H9 (cell line): ENCODE measurements around the gene KCNIP4. TPM values are rescaled to one million over a fixed set of nuclear protein-coding genes. Genes with fewer than 3 reads are reported as not detected.

Source experiments
- DNase-seq: peaks from one replicate; pipeline ENCODE4 v3.0.0-alpha.2; 2017
- H2AFZ ChIP-seq: one replicate; pipeline ENCODE4 v1.6.1; 2013; ENCODE audit warnings: mild to moderate bottlenecking, low read length, control low read depth, moderate library complexity
- H2AK5ac ChIP-seq: 2 replicates; pipeline ENCODE4 v1.6.1; 2013; ENCODE audit warnings: low read length, control low read depth, mixed read lengths; ENCODE audit not compliant: insufficient read length
- H2BK120ac ChIP-seq: one replicate; pipeline ENCODE4 v1.6.1; 2013; ENCODE audit warnings: low read depth, mild to moderate bottlenecking, low read length, control low read depth, inconsistent platforms; ENCODE audit not compliant: poor library complexity, severe bottlenecking
- H2BK12ac ChIP-seq: 2 replicates; pipeline ENCODE4 v1.6.1; 2013; ENCODE audit warnings: low read length, control low read depth, mixed read lengths, low read depth; ENCODE audit not compliant: insufficient read length
- H2BK15ac ChIP-seq: 2 replicates; pipeline ENCODE4 v1.6.1; 2013; ENCODE audit warnings: low read depth, low read length, control low read depth
- H2BK20ac ChIP-seq: one replicate; pipeline ENCODE4 v1.6.1; 2013; ENCODE audit warnings: low read depth, mild to moderate bottlenecking, low read length, control low read depth, inconsistent platforms; ENCODE audit not compliant: poor library complexity, severe bottlenecking
- H2BK5ac ChIP-seq: 2 replicates; pipeline ENCODE4 v1.6.1; 2013; ENCODE audit warnings: low read length, control low read depth, mixed read lengths; ENCODE audit not compliant: insufficient read length
- H3K14ac ChIP-seq: 2 replicates; pipeline ENCODE4 v1.6.1; 2013; ENCODE audit warnings: low read length, control low read depth; ENCODE audit not compliant: insufficient read depth
- H3K18ac ChIP-seq: 2 replicates; pipeline ENCODE4 v1.6.1; 2013; ENCODE audit warnings: low read depth, mild to moderate bottlenecking, mixed read lengths, low read length, control low read depth; ENCODE audit not compliant: insufficient read length
- H3K23ac ChIP-seq: 2 replicates; pipeline ENCODE4 v1.6.1; 2013; ENCODE audit warnings: low read length, control low read depth, mixed read lengths, low read depth; ENCODE audit not compliant: insufficient read length
- H3K23me2 ChIP-seq: 2 replicates; pipeline ENCODE4 v1.6.1; 2013; ENCODE audit warnings: low read depth, mild to moderate bottlenecking, mixed read lengths, low read length, control low read depth; ENCODE audit not compliant: insufficient read length, poor library complexity, severe bottlenecking
- H3K27ac ChIP-seq: 2 replicates; pipeline ENCODE4 v1.5.1; 2013; ENCODE audit warnings: low read length, control low read depth, mixed read lengths, low read depth; ENCODE audit not compliant: insufficient read length
- H3K27me3 ChIP-seq: 2 replicates; pipeline ENCODE4 v1.6.1; 2013; ENCODE audit warnings: low read length, control low read depth, inconsistent platforms; ENCODE audit not compliant: insufficient read depth
- H3K4ac ChIP-seq: 2 replicates; pipeline ENCODE4 v1.6.1; 2013; ENCODE audit warnings: low read depth, mild to moderate bottlenecking, control low read depth, inconsistent platforms, low read length, moderate library complexity
- H3K4me1 ChIP-seq: 2 replicates; pipeline ENCODE4 v1.6.1; 2013; ENCODE audit warnings: low read length, control low read depth, inconsistent platforms; ENCODE audit not compliant: insufficient read depth
- H3K4me2 ChIP-seq: 2 replicates; pipeline ENCODE4 v1.6.1; 2013; ENCODE audit warnings: low read length, control low read depth, mixed read lengths; ENCODE audit not compliant: insufficient read length, insufficient read depth
- H3K56ac ChIP-seq: 2 replicates; pipeline ENCODE4 v1.6.1; 2013; ENCODE audit warnings: low read depth, mild to moderate bottlenecking, mixed read lengths, low read length, control low read depth; ENCODE audit not compliant: insufficient read length
- H3K79me1 ChIP-seq: 2 replicates; pipeline ENCODE4 v1.6.1; 2013; ENCODE audit warnings: low read depth, mild to moderate bottlenecking, moderate library complexity, low read length, control low read depth, inconsistent platforms; ENCODE audit not compliant: insufficient read depth, poor library complexity, severe bottlenecking
- H3K79me2 ChIP-seq: 2 replicates; pipeline ENCODE4 v1.6.1; 2013; ENCODE audit warnings: low read length, control low read depth, inconsistent platforms; ENCODE audit not compliant: insufficient read depth
- H3K9ac ChIP-seq: 2 replicates; pipeline ENCODE4 v1.6.1; 2013; ENCODE audit warnings: low read length, control low read depth, mixed read lengths; ENCODE audit not compliant: insufficient read length; ENCODE audit errors: extremely low read depth
- H3K9me3 ChIP-seq: one replicate; pipeline ENCODE4 v1.6.1; 2013; ENCODE audit warnings: low read depth, low read length, inconsistent platforms; ENCODE audit not compliant: control insufficient read depth
- H3T11ph ChIP-seq: one replicate; pipeline ENCODE4 v1.6.1; 2013; ENCODE audit warnings: mild to moderate bottlenecking, low read length, control low read depth, inconsistent platforms
- H4K20me1 ChIP-seq: one replicate; pipeline ENCODE4 v1.6.1; 2013; ENCODE audit not compliant: control insufficient read depth, insufficient read length, insufficient read depth
- H4K5ac ChIP-seq: 2 replicates; pipeline ENCODE4 v1.6.1; 2013; ENCODE audit warnings: low read depth, mild to moderate bottlenecking, mixed read lengths, low read length, control low read depth; ENCODE audit not compliant: insufficient read length
- H4K8ac ChIP-seq: replicated peaks from 2 replicates; pipeline ENCODE4 v1.6.1; 2013; ENCODE audit warnings: low read length, control low read depth, mixed read lengths, low read depth; ENCODE audit not compliant: insufficient read length
- H4K91ac ChIP-seq: 2 replicates; pipeline ENCODE4 v1.6.1; 2013; ENCODE audit warnings: low read depth, mild to moderate bottlenecking, moderate library complexity, mixed read lengths, low read length, control low read depth; ENCODE audit not compliant: insufficient read length
- H3K27ac Mint-ChIP-seq, 3 experiments: 2 replicates in 2 of 3; 3 replicates in 1 of 3; pipeline ENCODE4 v1.8.0; 2020 to 2021; ENCODE audit warnings: mixed read lengths in 3 of 3, mild to moderate bottlenecking in 1 of 3, moderate library complexity in 1 of 3
- H3K27me3 Mint-ChIP-seq: 2 replicates; pipeline ENCODE4 v1.8.0; 2021; ENCODE audit warnings: low read depth, mild to moderate bottlenecking, moderate library complexity, mixed read lengths
- H3K36me3 Mint-ChIP-seq, 3 experiments: 2 replicates in 2 of 3; 3 replicates in 1 of 3; pipeline ENCODE4 v1.8.0; 2020 to 2021; ENCODE audit warnings: low read depth in 3 of 3, mixed read lengths in 3 of 3; ENCODE audit not compliant: insufficient read depth in 1 of 3
- H3K4me1 Mint-ChIP-seq, 2 experiments: 2 replicates each; pipeline ENCODE4 v1.8.0; 2020; ENCODE audit warnings: mixed read lengths in 2 of 2
- H3K4me3 Mint-ChIP-seq, 2 experiments: 2 replicates in 1 of 2; 3 replicates in 1 of 2; pipeline ENCODE4 v1.8.0; 2020 to 2021; ENCODE audit warnings: mild to moderate bottlenecking in 2 of 2, mixed read lengths in 2 of 2, moderate library complexity in 1 of 2
- H3K9me3 Mint-ChIP-seq, 2 experiments: 2 replicates in 1 of 2; 3 replicates in 1 of 2; pipeline ENCODE4 v1.8.0; 2020; ENCODE audit warnings: mild to moderate bottlenecking in 2 of 2, mixed read lengths in 2 of 2, moderate library complexity in 1 of 2
- CTCF ChIP-seq: fragments of 200-600 bp; sonication (generic); conservative IDR thresholded peaks from 3 replicates; pipeline ENCODE4 v1.8.0; 2021; ENCODE audit warnings: antibody characterized with exemption, mild to moderate bottlenecking
- WGBS: extraction: QIAGEN DNeasy Blood & Tissue Kit; methylation state at CpG from one replicate; pipeline ENCODE4 v1.1.7; 2013; ENCODE audit warnings: missing lambda C conversion rate, low lambda C conversion rate, mixed read lengths; ENCODE audit not compliant: insufficient read length; ENCODE audit errors: extremely low coverage; 5-methylcytosine and 5-hydroxymethylcytosine counted together
- total RNA-seq: library from RNA; stranded (reverse); gene quantifications from 2 replicates; pipeline ENCODE4 v1.2.1, GENCODE V29; 2021

KCNIP4 gene
- total RNA-seq, 1 experiment from 2014 or later = not detected

DNA sequence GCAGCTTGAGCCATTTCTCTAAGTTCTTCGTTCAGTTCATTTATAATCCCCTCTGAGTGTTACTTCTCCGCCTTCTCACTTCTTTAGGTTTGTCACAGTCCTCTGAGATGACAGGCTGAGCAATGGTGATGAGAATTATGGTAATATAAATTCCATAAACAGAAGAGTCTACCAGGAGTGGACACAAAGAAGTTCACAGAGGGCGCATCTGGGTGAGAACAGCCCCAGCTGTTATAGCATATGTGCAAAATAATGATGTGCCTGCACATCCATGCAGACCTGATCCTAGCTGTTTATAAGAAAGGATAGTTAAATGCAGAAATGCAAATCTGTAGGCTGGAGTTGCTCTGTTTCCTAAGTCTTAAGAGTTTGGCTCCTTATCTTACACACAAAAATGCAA lies 377.5 kb downstream of the KCNIP4 start:
- no peak overlapping the region for H3K27ac Mint-ChIP-seq
- Histone ChIP-seq H2AK5ac (no peak overlapping the region), H3K27me3 (no peaks in the 10 kb centered on the region; the same call in 1 of the 2 replicates), H4K91ac (no peak overlapping the region), H3K79me1 (no peaks in the 10 kb centered on the region), H2BK20ac (no peak overlapping the region), H4K20me1 (no peaks in the 10 kb centered on the region), H4K8ac (no peak overlapping the region), H3K4ac (no peak overlapping the region), H3K9ac (no peak overlapping the region), H3K23me2 (no peaks in the 10 kb centered on the region), H3K27ac (no peak overlapping the region), H3K14ac (no peak overlapping the region), H2BK15ac (no peak overlapping the region), H2AFZ (no peak overlapping the region), H3K23ac (no peak overlapping the region), H3K4me1 (no peaks in the 10 kb centered on the region; the same call in 1 of the 2 replicates), H2BK5ac (no peak overlapping the region), H3K18ac (no peak overlapping the region), H4K5ac (no peak overlapping the region), H3T11ph (no peak overlapping the region), H3K4me2 (no peak overlapping the region), H3K56ac (no peak overlapping the region), H2BK120ac (no peak overlapping the region), H3K9me3 (no peaks in the 10 kb centered on the region), H3K79me2 (no peaks in the 10 kb centered on the region), H2BK12ac (no peak overlapping the region)
- no CpG with 5 or more reads among the region's 3 CpGs for WGBS
- peaks cover 20 to 22% of the 10 kb centered on the region in 2 experiments for H3K4me1 Mint-ChIP-seq
- H3K4me3 Mint-ChIP-seq = no peak overlapping the region
- no peak for DNase-seq
- TF ChIP-seq CTCF = no peak
- H3K9me3 Mint-ChIP-seq = no peaks in the 10 kb centered on the region
- H3K36me3 Mint-ChIP-seq = no peaks in the 10 kb centered on the region
- no peaks in the 10 kb centered on the region for H3K27me3 Mint-ChIP-seq
